ENCODE results near the gene SENP8. TPM values are rescaled to one million over a fixed set of nuclear protein-coding genes. Genes with fewer than 3 reads are reported as not detected.

SENP8 gene
- total and polyA plus RNA-seq, 2 of the 13 experiments (the other 11 are each of a cell fraction or from before 2014, with no cell fraction given): 2.7 to 3.0 TPM

DNA sequence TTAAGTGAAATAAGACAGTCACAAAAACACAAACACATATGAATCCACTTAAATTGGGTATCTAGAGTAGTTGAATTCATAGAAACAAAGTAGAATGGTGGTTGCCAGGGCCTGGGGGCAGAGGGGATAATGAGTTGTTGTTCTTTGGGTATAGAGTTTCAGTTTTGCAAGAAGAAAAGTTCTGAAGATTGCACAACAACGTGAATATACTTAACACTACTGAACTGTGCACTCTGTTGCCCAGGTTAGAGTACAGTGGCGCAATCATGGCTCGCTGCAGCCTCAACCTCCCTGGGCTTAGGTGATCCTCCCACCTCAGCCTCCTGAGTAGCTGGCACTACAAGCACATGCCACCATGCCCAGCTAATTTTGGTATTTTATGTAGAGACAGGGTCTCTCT, 64.5 kb downstream of the SENP8 start (continued):
- TF ChIP-seq ZNF33A (CRISPR knock-in tag; IDR thresholded peaks at IDR 0.05; ENCODE audit: borderline replicate concordance) (no peak), SMAD1 (CRISPR knock-in tag; IDR thresholded peaks at IDR 0.05; ENCODE audit: borderline replicate concordance, low read depth) (no peak), ZNF572 (CRISPR knock-in tag; IDR thresholded peaks at IDR 0.05) (no peak), HHEX (CRISPR knock-in tag; IDR thresholded peaks at IDR 0.05) (peak; percentile 65; the same call in 1 of the 2 replicates), ZNF652 (CRISPR knock-in tag; IDR thresholded peaks at IDR 0.05; ENCODE audit: borderline replicate concordance, low read depth) (no peak), ZNF333 (CRISPR knock-in tag; IDR thresholded peaks at IDR 0.05; ENCODE audit: borderline replicate concordance) (no peak), ZSCAN21 (CRISPR knock-in tag; IDR thresholded peaks at IDR 0.05; ENCODE audit: borderline replicate concordance) (peak; percentile 96), SIX1 (CRISPR knock-in tag; IDR thresholded peaks at IDR 0.05; ENCODE audit: borderline replicate concordance) (peak; percentile 100), THAP11 (CRISPR knock-in tag; IDR thresholded peaks at IDR 0.05) (peak; percentile 73), FOXP1 (IDR thresholded peaks at IDR 0.05) (peak; percentile 84), FOXP1 (CRISPR knock-in tag; IDR thresholded peaks at IDR 0.05) (peak; percentile 93), YEATS2 (CRISPR knock-in tag; IDR thresholded peaks at IDR 0.05; ENCODE audit: borderline replicate concordance) (peak; percentile 56; the same call in 1 of the 2 replicates), ZSCAN29 (CRISPR knock-in tag; conservative IDR thresholded peaks at IDR 0.05) (0 out of 2 replicates have a peak, but pooled peaks have one; percentile 44), RARA (CRISPR knock-in tag; IDR thresholded peaks at IDR 0.05) (peak; percentile 78), DNMT3B (CRISPR knock-in tag; conservative IDR thresholded peaks at IDR 0.05) (no peak), ZFP36L2 (CRISPR knock-in tag; IDR thresholded peaks at IDR 0.05) (no peak), ZNF761 (CRISPR knock-in tag; conservative IDR thresholded peaks at IDR 0.05) (no peak), ZFP41 (CRISPR knock-in tag; IDR thresholded peaks at IDR 0.05; ENCODE audit: borderline replicate concordance) (no peak), ZFP36 (IDR thresholded peaks at IDR 0.05; ENCODE audit: borderline replicate concordance, low read depth, low read length, partially characterized antibody) (no peak), ZMYM4 (CRISPR knock-in tag; IDR thresholded peaks at IDR 0.05) (peak; percentile 89), MED1 (CRISPR knock-in tag; IDR thresholded peaks at IDR 0.05) (peak; percentile 82), HIVEP1 (CRISPR knock-in tag; IDR thresholded peaks at IDR 0.05) (no peak)
- TF ChIP-seq, protein P1, sequence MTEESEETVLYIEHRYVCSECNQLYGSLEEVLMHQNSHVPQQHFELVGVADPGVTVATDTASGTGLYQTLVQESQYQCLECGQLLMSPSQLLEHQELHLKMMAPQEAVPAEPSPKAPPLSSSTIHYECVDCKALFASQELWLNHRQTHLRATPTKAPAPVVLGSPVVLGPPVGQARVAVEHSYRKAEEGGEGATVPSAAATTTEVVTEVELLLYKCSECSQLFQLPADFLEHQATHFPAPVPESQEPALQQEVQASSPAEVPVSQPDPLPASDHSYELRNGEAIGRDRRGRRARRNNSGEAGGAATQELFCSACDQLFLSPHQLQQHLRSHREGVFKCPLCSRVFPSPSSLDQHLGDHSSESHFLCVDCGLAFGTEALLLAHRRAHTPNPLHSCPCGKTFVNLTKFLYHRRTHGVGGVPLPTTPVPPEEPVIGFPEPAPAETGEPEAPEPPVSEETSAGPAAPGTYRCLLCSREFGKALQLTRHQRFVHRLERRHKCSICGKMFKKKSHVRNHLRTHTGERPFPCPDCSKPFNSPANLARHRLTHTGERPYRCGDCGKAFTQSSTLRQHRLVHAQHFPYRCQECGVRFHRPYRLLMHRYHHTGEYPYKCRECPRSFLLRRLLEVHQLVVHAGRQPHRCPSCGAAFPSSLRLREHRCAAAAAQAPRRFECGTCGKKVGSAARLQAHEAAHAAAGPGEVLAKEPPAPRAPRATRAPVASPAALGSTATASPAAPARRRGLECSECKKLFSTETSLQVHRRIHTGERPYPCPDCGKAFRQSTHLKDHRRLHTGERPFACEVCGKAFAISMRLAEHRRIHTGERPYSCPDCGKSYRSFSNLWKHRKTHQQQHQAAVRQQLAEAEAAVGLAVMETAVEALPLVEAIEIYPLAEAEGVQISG (CRISPR knock-in tag; IDR thresholded peaks at IDR 0.05): peak; percentile 83
- TF ChIP-seq, protein P2, sequence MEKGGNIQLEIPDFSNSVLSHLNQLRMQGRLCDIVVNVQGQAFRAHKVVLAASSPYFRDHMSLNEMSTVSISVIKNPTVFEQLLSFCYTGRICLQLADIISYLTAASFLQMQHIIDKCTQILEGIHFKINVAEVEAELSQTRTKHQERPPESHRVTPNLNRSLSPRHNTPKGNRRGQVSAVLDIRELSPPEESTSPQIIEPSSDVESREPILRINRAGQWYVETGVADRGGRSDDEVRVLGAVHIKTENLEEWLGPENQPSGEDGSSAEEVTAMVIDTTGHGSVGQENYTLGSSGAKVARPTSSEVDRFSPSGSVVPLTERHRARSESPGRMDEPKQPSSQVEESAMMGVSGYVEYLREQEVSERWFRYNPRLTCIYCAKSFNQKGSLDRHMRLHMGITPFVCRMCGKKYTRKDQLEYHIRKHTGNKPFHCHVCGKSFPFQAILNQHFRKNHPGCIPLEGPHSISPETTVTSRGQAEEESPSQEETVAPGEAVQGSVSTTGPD (CRISPR knock-in tag; IDR thresholded peaks at IDR 0.05): no peak
- TF ChIP-seq, protein P3, sequence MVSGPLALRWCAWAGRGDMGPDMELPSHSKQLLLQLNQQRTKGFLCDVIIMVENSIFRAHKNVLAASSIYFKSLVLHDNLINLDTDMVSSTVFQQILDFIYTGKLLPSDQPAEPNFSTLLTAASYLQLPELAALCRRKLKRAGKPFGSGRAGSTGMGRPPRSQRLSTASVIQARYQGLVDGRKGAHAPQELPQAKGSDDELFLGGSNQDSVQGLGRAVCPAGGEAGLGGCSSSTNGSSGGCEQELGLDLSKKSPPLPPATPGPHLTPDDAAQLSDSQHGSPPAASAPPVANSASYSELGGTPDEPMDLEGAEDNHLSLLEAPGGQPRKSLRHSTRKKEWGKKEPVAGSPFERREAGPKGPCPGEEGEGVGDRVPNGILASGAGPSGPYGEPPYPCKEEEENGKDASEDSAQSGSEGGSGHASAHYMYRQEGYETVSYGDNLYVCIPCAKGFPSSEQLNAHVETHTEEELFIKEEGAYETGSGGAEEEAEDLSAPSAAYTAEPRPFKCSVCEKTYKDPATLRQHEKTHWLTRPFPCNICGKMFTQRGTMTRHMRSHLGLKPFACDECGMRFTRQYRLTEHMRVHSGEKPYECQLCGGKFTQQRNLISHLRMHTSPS (CRISPR knock-in tag; IDR thresholded peaks at IDR 0.05; ENCODE audit: low read depth): peak; percentile 86
- TF ChIP-seq, protein P4, sequence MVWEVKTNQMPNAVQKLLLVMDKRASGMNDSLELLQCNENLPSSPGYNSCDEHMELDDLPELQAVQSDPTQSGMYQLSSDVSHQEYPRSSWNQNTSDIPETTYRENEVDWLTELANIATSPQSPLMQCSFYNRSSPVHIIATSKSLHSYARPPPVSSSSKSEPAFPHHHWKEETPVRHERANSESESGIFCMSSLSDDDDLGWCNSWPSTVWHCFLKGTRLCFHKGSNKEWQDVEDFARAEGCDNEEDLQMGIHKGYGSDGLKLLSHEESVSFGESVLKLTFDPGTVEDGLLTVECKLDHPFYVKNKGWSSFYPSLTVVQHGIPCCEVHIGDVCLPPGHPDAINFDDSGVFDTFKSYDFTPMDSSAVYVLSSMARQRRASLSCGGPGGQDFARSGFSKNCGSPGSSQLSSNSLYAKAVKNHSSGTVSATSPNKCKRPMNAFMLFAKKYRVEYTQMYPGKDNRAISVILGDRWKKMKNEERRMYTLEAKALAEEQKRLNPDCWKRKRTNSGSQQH (CRISPR knock-in tag; IDR thresholded peaks at IDR 0.05; ENCODE audit: low read depth): peak; percentile 59; the same call in 1 of the 2 replicates

All from HepG2 (cell line).